ENCODE results near the gene ZNF653.
A peak's percentile ranks its signal among the peaks of the same experiment; 100 is the strongest.
"Not testable (repeated sequence)": the region's sequence is repeated elsewhere in the genome, so short reads cannot be mapped to it uniquely, and the experiment has no call there.

ZNF653 gene

DNA sequence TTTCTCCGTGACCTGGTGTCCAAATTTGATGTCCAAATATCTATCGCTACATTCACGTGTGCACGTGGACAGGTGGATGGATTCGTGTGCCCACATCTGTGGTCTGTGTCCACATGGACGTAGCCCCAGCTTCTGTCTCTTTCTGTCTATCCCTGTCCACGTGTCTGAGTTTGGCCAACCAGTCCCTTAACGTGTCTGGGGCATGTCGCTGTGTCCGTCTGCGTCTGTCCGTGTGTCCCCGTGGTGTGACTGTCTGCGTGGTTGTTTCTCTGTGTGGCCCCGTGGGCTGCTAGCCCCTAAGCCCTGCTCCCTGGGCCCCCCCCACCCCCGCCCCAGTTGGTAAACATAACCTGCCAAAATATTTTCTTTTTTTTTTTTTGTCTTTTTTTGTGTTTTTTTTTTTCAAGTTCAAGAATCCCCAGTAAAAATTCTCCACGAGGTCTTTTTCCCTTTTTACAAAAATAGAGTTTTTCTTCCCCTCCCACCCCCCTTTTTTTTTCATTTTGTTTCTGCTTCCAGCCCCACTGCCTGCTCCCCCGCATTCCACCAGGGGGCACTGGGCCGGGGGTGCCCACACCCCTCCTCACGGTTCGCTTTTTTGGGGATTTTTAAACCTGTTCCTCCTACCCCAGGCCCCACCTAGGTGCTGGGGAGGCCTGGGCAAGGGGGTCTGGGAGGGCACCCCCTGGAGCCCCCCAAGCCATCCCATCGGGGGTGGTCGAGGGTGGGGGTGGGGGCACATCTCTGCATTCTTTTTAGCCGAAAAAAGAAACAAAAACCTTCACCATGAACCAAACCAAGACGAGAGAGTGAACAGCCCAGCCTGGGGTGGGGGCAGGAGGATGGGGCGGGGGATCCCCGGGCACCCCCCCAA is 51.9 kb downstream of the ZNF653 start:
- DNase-seq = no peak

GRCh38 chr19:11452620-11453310 is 52.9 kb downstream of the ZNF653 start:
- DNase-seq = no peak

GRCh38 chr19:11451871-11452619 is 53.6 kb downstream of the ZNF653 start:
- no peak for DNase-seq

- DNase-seq = no peak
Measured at GRCh38 chr19:11451327-11451870, 54.2 kb downstream of the ZNF653 start.

- DNase-seq = no peak
Measured at GRCh38 chr19:11450570-11451326, 54.9 kb downstream of the ZNF653 start.

DNA sequence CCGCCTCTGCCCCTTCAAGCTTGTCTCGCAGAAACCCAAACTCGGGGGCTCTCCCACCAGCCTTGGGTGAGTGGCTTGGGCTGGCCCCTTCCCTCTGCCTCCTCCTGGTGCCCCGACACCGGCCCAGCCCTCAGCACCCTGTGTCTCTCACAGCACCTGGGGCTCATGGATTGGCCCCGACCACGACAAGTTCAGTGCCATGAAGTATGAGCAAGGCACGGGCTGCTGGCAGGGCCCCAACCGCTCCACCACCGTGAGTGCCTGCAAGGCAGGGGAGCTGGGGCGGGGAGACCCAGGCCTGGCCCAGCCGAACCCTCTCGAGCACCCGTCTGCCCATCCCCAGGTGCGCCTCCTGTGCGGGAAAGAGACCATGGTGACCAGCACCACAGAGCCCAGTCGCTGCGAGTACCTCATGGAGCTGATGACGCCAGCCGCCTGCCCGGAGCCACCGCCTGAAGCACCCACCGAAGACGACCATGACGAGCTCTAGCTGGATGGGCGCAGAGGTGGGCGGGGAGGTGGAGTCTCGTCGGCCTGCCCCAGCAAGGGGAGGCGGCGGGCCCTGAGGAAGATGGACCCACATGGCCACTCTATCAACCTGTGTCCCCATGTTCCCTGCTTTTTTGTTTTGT is 56.6 kb downstream of the ZNF653 start:
- no peak for DNase-seq

DNA sequence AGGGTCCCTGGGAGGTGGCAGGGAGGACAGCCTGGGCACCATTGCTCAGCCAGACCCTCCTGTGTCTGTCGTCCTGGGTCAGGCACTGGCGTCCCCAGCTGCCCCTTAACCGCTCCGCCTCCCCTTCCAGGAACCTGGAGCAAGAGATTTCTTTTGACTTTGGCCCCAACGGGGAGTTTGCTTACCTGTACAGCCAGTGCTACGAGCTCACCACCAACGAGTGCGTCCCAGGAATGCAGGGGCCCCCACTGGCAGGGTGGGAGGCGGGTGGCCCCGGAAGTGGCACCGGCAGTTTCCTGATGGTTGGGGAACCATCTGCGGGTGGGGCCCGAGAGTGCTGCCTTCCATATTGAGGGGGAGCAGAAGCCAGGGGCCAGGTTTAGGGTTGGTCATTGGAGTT is 57.2 kb downstream of the ZNF653 start:
- no peak for DNase-seq

- DNase-seq = no peak
Measured at GRCh38 chr19:11447347-11448262, 58.0 kb downstream of the ZNF653 start.

- DNase-seq = no peak
Measured at GRCh38 chr19:11446652-11447301, 58.9 kb downstream of the ZNF653 start.

GRCh38 chr19:11446271-11446651 is 59.4 kb downstream of the ZNF653 start:
- no peak for DNase-seq

DNA sequence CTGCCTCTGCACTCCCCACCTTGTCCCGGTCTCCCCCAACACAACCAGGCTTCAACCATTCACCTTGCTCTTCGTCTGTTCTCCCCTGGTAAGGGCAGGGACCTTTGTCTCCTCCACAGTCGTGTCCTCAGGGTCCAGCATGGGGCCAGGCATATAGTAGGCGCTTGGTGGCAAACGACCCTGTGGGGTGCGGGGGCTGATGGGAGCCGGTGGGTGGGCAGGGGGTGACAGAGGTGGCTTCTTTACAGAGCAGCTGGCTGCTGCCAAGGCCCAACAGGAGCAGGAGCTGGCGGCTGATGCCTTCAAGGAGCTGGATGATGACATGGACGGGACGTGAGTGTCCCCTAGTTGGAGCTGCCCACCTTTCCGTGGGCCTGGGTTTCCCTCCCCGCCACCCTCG is 60.5 kb downstream of the ZNF653 start:
- no peak for DNase-seq

GRCh38 chr19:11444059-11444458 is 61.6 kb downstream of the ZNF653 start:
- no peak for DNase-seq

- DNase-seq = no peak
Measured at GRCh38 chr19:11437955-11438354, 67.7 kb downstream of the ZNF653 start.

DNA sequence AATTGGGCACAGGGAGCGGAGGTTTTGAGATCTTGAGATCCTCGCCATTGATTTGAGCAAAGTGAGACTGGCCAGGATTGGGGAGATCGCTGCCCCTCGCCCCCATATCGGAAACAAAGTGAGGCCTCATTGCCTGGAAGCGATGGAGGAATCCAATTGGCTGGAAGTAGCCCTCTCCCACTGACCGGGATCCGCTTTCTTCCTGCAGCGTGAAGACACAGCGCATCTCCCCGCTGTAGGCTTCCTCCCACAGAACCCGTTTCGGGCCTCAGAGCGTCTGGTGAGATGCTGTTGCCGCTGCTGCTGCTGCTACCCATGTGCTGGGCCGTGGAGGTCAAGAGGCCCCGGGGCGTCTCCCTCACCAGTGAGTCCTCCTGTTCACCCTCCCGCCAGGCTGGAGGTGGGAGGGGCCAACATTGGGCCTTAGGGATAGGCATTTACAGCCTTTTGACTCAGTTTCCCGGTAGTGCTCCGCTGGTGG is 69.8 kb downstream of the ZNF653 start:
- no peak for DNase-seq

DNA sequence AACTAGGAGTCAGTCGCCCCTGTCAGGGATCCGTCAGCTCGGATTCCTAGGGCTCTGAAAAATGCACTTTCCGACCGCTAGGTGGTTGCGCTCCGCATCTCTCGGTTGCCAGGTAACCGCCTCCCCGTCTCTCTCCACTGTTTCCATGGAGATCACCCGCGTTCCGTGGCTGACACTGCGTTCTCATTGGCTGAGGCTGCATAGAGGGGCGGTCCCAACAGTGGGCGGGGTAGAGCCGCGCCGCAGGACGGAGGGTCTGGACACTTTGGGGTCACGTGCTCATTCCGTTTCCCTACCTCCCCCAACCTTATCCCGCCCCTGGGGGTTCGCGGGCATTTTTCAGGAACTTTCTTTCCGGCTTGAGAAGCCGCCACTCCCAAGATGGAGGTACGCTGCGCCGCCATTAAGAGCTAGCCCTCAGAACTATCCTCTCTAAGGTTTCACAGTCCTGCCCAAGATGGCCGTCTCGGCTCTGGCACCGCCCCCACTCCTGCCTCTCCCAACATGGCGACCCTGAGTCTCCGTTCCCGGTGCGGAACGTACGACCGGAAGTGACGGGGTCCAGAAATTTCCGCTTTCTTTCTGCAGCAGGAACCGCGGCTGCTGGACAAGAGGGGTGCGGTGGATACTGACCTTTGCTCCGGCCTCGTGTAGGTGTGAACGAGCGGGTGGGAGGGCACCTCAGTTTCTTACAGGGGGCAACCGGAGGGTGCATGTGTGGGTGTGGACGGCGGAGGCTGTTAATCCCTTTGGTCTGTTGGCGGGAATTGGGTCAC is 70.4 kb downstream of the ZNF653 start, which contains the start of the genes ODAD3 and PRKCSH:
ODAD3 (minus strand) TSS at position 65 of the 776 bp plus-strand sequence. CDS start 105 bp downstream, outside the sequence.
PRKCSH (plus strand) TSS at position 579 of the 776 bp plus-strand sequence. CDS start 483 bp downstream, outside the sequence.
- peak; percentile 97 for DNase-seq

DNA sequence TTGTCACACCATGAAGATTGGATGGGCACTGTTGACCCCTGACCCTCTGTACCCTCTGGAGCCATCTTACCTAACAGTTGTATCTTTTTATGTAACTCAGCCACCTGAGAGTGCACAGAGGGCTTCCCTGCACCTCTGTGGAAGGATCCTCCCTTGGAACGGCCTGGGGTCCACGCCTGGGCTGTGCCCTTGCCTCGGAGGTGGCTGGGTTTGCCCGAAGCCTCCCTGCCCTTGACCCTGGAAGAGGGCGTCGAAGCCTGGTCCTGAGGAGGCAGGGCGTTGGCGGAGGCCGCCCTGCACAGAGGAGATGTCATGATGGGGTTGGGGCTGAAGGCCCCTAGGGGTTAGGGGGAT is 71.0 kb downstream of the ZNF653 start:
- DNase-seq = no peak

- DNase-seq = not testable (repeated sequence)
Measured at GRCh38 chr19:11433526-11433925, 72.1 kb downstream of the ZNF653 start.

All from NCI-H510A treated with DMSO at 0.1 percent for 48 hours (cell line).